ENCODE data around the gene CCDC138. TPM values are rescaled to one million over a fixed set of nuclear protein-coding genes. Genes with fewer than 3 reads are reported as not detected.

Gene CCDC138
- total RNA-seq, 1 donor from 2014 or later: 27.3 TPM

- Mint-ChIP-seq H3K4me3 (ENCODE audit: low read depth) (no peak overlapping the region), H3K4me1 (ENCODE audit: low read depth) (peaks cover 4% of the 10 kb centered on the region), H3K9me3 (ENCODE audit: low read depth) (peaks cover 18% of the 10 kb centered on the region), H3K27me3 (no peaks in the 10 kb centered on the region), H3K36me3 (ENCODE audit: insufficient read depth) (peaks cover 46% of the 10 kb centered on the region), H3K27ac (no peak overlapping the region)
- DNase-seq (ENCODE audit: low spot score, unreplicated experiment): no peak
- TF ChIP-seq, protein P1, sequence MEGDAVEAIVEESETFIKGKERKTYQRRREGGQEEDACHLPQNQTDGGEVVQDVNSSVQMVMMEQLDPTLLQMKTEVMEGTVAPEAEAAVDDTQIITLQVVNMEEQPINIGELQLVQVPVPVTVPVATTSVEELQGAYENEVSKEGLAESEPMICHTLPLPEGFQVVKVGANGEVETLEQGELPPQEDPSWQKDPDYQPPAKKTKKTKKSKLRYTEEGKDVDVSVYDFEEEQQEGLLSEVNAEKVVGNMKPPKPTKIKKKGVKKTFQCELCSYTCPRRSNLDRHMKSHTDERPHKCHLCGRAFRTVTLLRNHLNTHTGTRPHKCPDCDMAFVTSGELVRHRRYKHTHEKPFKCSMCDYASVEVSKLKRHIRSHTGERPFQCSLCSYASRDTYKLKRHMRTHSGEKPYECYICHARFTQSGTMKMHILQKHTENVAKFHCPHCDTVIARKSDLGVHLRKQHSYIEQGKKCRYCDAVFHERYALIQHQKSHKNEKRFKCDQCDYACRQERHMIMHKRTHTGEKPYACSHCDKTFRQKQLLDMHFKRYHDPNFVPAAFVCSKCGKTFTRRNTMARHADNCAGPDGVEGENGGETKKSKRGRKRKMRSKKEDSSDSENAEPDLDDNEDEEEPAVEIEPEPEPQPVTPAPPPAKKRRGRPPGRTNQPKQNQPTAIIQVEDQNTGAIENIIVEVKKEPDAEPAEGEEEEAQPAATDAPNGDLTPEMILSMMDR (IDR thresholded peaks at IDR 0.05; ENCODE audit: unreplicated experiment): no peak
These were observed 83.6 kb downstream of the CCDC138 start for GRCh38 chr2:108870069-108870644.

- TF ChIP-seq, protein P1 (IDR thresholded peaks at IDR 0.05; ENCODE audit: unreplicated experiment): no peak
- Mint-ChIP-seq H3K36me3 (ENCODE audit: insufficient read depth) (peaks cover 37% of the 10 kb centered on the region), H3K27me3 (no peaks in the 10 kb centered on the region), H3K4me3 (ENCODE audit: low read depth) (no peak overlapping the region), H3K4me1 (ENCODE audit: low read depth) (no peaks in the 10 kb centered on the region), H3K27ac (no peak overlapping the region), H3K9me3 (ENCODE audit: low read depth) (peaks cover 27% of the 10 kb centered on the region)
- no peak for DNase-seq (ENCODE audit: low spot score, unreplicated experiment)
These were observed 90.9 kb downstream of the CCDC138 start for GRCh38 chr2:108877506-108877905.

- TF ChIP-seq, protein P1 (IDR thresholded peaks at IDR 0.05; ENCODE audit: unreplicated experiment): no peak
- H3K9me3 Mint-ChIP-seq (ENCODE audit: low read depth): peaks cover 30% of the 10 kb centered on the region
- H3K27ac Mint-ChIP-seq: no peak overlapping the region
- H3K27me3 Mint-ChIP-seq: no peaks in the 10 kb centered on the region
- H3K4me3 Mint-ChIP-seq (ENCODE audit: low read depth): no peak overlapping the region
- H3K36me3 Mint-ChIP-seq (ENCODE audit: insufficient read depth): peaks cover 39% of the 10 kb centered on the region
- DNase-seq (ENCODE audit: low spot score, unreplicated experiment): no peak
- no peaks in the 10 kb centered on the region for H3K4me1 Mint-ChIP-seq (ENCODE audit: low read depth)
These were observed 91.7 kb downstream of the CCDC138 start for GRCh38 chr2:108878276-108878675.

DNA sequence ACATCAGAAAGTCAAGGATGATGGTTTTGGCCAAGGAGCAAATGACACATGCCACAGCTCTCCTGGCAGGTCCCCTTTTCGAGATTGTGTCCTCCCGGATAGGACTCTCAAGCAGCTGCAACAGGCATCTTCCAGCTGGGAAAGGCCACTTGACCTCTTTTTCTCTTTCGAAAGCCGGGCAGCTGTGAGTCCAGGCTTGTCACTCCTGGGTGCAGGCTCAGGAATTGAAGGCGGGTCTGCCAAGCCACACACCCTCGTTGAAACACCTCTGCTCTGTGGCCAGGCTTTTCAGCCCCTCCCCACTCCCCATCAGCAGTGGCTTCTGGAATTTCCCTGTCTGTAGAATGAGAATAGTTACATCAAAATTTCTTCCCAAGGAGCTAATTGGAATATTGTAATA lies 98.0 kb downstream of the CCDC138 start:
- Mint-ChIP-seq H3K4me1 (ENCODE audit: low read depth) (no peaks in the 10 kb centered on the region), H3K9me3 (ENCODE audit: low read depth) (peaks cover 56% of the 10 kb centered on the region), H3K27me3 (no peaks in the 10 kb centered on the region), H3K27ac (no peak overlapping the region), H3K36me3 (ENCODE audit: insufficient read depth) (peaks cover 26% of the 10 kb centered on the region), H3K4me3 (ENCODE audit: low read depth) (no peak overlapping the region)
- no peak for DNase-seq (ENCODE audit: low spot score, unreplicated experiment)
- TF ChIP-seq, protein P1 (IDR thresholded peaks at IDR 0.05; ENCODE audit: unreplicated experiment): no peak

GRCh38 chr2:108889907-108890306 lies 103.3 kb downstream of the CCDC138 start:
- H3K4me3 Mint-ChIP-seq (ENCODE audit: low read depth): no peak overlapping the region
- TF ChIP-seq, protein P1 (IDR thresholded peaks at IDR 0.05; ENCODE audit: unreplicated experiment): no peak
- H3K36me3 Mint-ChIP-seq (ENCODE audit: insufficient read depth): peaks cover 21% of the 10 kb centered on the region
- no peak overlapping the region for H3K27ac Mint-ChIP-seq
- no peaks in the 10 kb centered on the region for H3K27me3 Mint-ChIP-seq
- peaks cover 45% of the 10 kb centered on the region for H3K9me3 Mint-ChIP-seq (ENCODE audit: low read depth)
- no peak for DNase-seq (ENCODE audit: low spot score, unreplicated experiment)
- H3K4me1 Mint-ChIP-seq (ENCODE audit: low read depth): peaks cover 4% of the 10 kb centered on the region
